GM13977 (cell line): ENCODE data around the gene PCDH18.
"Not testable (repeated sequence)": the region's sequence is repeated elsewhere in the genome, so short reads cannot be mapped to it uniquely, and the experiment has no call there.

Source experiments
- DNase-seq: peaks from one replicate; pipeline ENCODE4 v3.0.0; 2012; ENCODE audit warnings: low spot score
- CTCF ChIP-seq: IDR thresholded peaks from 2 replicates; pipeline ENCODE4 v1.5.1; 2012; ENCODE audit warnings: mild to moderate bottlenecking, control low read depth; ENCODE audit not compliant: insufficient read depth; ENCODE audit errors: extremely low read depth, missing control alignments
- in situ Hi-C: fragments of 300-500 bp; cut with MboI; formaldehyde crosslinking; loops from one replicate; pipeline ENCODE4 v1.12.0; 2022; ENCODE audit warnings: low sequenced_read_pairs, low pct_unique_long_range_greater_than_20kb, mixed read lengths, inconsistent platforms; ENCODE audit not compliant: unreplicated experiment

The PCDH18 gene

GRCh38 chr4:137523329-137523728, 9.0 kb downstream of the PCDH18 start:
- in situ Hi-C loops: no loop called here
- TF ChIP-seq CTCF: no peak
- no peak for DNase-seq

GRCh38 chr4:137521053-137521452, 11.2 kb downstream of the PCDH18 start:
- DNase-seq: no peak
- TF ChIP-seq CTCF: no peak
- in situ Hi-C loops: no loop called here

- DNase-seq: no peak
- TF ChIP-seq CTCF: no peak
- in situ Hi-C loops: no loop called here
Observed at GRCh38 chr4:137519406-137519805, 12.9 kb downstream of the PCDH18 start.

GRCh38 chr4:137517323-137517722, 15.0 kb downstream of the PCDH18 start:
- DNase-seq, in situ Hi-C loops: not testable (repeated sequence)

GRCh38 chr4:137514406-137515111, 17.7 kb downstream of the PCDH18 start:
- in situ Hi-C loops: no loop called here
- no peak for TF ChIP-seq CTCF

GRCh38 chr4:137510557-137511265, 21.6 kb downstream of the PCDH18 start:
- in situ Hi-C loops: no loop called here
- DNase-seq: no peak
- no peak for TF ChIP-seq CTCF

More at GRCh38 chr4:137514406-137515111, 17.7 kb downstream of the PCDH18 start:
- no peak for DNase-seq

GRCh38 chr4:137509855-137510282, 22.4 kb downstream of the PCDH18 start:
- in situ Hi-C loops: no loop called here
- DNase-seq: no peak
- TF ChIP-seq CTCF: no peak
